NCI-H1048 (cell line): ENCODE results near the gene OR2AP1.
A peak's percentile ranks its signal among the peaks of the same experiment; 100 is the strongest.
"Not testable (repeated sequence)": the region's sequence is repeated elsewhere in the genome, so short reads cannot be mapped to it uniquely, and the experiment has no call there.

Experiments used
- DNase-seq: peaks from one replicate; lab custom pipeline; 2025; lab: John Stamatoyannopoulos, UW

Gene OR2AP1

DNA sequence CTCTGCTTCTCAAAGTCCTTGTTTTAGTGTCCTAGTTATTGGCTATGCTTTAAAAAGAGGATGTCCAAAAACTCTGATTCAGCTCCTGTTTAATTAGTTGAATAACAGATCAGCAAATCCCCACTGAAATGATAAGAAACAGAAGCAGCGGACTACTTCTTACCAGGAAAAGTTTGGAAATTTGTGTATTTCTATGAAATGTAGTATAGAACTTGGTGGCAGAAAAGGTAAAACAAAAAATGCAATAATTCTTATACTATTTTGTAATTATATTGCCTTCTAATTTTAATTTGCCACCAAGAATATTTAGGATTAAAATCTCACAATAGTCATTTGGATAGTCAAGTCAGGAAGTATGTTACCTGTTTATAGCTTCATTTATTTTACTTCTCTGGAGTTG is at the start of gene OR2AP1:
Gene OR2AP1, plus strand, starts transcription at position 301 of the 400 bp plus-strand sequence. CDS start 1,947 bp downstream, outside the sequence.
- DNase-seq, result no peak

DNA sequence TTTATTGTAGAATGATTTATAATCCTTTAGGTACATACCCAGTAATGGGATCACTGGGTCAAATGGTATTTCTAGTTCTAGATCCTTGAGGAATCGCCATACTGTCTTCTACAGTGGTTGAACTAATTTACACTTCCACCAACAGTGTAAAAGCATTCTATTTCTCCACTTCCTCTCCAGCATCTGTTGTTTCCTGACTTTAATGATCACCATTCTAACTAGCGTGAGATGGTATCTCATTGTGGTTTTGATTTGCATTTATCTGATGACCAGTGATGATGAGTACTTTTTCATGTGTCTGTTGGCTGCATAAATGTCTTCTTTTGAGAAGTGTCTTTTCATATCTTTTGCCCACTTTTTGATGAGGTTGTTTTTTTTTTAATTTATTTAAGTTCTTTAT is 24.0 kb upstream of the OR2AP1 start:
- DNase-seq, result not testable (repeated sequence)

DNA sequence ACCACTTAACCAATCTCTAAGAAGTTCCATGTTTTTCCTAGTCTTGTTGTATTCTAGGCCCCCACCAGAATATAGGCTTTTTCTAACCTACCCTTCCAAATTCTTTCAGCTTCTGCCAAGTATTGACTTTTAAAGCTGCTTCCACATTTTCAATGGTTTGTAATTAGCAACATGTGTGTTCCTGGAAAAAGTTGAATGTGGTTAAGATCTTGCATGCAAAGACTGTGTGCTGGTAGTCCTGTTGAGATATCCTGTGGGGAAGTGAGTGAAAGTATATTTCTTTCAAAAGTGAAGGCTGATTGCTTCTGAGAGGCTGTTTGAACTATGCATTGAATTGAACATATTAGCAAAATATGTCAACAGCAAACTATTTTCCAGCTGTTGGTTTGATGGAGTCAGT is 23.5 kb upstream of the OR2AP1 start:
- DNase-seq, result no peak

DNA sequence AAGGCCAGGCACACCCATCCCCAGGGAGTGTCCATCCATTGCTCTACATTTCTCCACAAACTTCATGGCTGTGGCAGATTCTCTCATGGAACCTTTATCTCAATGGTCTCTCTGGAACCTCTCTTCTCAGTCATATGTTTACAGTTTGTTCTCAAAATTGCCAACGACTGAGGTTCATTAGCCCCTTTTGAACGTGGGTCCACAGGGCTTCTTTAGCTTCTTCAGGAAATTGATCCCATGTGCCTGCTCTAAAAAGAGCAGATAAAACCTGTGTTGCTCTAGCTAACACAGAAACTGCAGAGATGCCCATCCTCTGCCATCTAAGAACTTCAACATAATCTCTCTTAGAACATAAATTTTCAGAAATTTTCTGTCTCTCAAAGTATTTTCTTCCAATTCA is 23.0 kb upstream of the OR2AP1 start, which contains the start of gene OR6C4:
Gene OR6C4, plus strand, starts transcription at position 301 of the 400 bp plus-strand sequence. CDS start 1,625 bp downstream, outside the sequence.
- no peak for DNase-seq

DNA sequence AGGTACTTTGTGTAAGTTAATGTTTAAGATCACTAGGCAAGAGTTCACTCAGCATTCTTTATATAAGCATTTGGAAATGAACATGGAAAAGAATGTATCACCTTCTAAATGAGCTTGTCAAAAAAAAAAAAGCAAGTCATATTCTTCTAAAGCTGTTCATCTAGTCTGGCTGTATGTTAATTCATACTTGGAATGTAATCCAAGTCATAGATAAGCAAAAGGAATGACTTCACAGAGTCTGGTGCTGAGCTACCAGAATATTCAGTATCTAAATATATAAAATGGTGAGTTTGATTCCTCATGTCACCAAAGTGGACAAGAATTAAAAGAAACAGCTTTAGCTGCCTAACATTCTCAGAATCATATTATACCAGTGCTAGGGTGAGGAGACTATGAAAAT is 18.0 kb upstream of the OR2AP1 start:
- DNase-seq, result no peak

DNA sequence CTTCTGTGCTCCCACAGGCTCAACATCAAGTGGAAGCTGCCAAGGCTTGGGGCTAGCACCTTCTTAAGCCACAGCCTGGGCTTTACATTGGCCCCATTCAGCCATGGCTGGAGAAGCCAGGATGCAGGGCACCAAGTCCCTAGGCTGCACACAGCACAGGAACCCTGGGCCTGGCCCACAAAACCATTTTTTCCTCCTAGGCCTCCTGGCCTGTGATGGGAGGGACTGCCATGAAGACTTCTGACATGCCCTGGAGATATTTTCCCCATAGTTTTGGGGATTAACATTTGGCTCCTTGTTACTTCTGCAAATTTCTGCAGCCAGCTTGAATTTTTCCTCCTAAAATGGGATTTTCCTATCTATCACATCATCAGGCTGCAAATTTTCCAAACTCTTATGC is 2.2 kb upstream of the OR2AP1 start:
- DNase-seq, result not testable (repeated sequence)

DNA sequence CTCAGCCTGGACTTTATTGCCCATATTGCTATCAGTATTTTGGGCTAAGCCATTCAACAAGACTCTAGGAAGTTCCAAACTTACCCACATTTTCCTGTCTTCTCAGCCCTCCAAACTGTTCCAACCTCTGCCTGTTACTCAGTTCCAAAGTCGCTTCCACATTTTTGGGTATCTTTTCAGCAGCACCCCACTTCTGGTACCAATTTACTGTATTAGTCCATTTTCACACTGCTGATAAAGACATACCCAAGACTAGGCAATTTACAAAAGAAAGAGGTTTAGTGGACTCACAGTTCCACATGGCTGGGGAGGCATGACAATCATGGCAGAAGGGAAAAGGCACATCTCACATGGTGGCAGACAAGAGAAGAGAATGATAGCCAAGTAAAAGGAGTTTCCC is 1.6 kb upstream of the OR2AP1 start:
- not testable (repeated sequence) for DNase-seq

DNA sequence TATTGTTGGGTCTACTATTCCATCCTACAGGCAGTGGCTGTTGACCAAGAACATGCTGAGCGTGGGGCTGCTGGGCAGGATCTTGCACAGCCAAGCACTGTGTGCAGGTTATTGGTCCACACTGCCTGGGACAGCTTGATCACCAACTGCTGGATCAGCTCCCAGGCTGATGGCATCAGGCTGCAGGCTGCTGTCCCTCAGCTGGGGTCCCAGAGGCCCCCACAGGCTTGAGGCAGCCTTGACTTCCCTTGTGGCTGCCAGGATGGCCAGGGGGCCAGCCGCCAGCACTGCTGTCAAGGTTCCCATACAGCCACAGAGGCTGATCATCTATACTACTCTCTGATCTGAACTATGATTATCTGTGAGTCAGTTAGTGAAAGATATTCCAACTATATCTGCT is 9.8 kb downstream of the OR2AP1 start:
- DNase-seq, result no peak

DNA sequence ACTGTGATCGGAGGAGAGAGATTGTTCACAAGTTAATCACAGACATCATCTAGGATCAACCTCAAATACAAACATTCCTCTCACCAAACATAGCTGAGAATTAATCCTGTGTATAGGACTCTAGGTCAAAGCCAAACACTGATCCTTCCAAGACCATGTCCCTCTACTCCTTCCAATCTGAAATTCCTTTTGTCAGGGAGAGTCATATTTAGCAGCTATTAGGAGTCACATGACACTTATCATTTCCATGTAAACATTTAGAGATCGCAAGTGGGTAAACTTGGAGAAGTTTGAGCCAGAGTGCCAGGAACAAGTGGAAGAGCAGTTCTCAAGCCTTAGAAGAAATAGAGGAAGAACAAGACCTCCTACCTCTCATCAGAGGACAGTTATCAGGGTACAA is 13.5 kb downstream of the OR2AP1 start:
- DNase-seq, result no peak

DNA sequence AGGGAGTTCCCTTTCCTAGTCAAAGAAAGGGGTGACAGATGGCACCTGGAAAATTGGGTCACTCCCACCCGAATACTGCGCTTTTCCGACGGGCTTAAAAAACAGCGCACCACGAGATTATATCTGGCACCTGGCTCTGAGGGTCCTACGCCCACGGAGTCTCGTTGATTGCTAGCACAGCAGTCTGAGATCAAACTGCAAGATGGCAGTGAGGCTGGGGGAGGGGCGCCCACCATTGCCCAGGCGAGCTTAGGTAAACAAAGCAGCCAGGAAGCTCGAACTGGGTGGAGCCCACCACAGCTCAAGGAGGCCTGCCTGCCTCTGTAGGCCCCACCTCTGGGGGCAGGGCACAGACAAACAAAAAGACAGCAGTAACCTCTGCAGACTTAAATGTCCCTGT is 17.9 kb downstream of the OR2AP1 start:
- DNase-seq, result not testable (repeated sequence)

DNA sequence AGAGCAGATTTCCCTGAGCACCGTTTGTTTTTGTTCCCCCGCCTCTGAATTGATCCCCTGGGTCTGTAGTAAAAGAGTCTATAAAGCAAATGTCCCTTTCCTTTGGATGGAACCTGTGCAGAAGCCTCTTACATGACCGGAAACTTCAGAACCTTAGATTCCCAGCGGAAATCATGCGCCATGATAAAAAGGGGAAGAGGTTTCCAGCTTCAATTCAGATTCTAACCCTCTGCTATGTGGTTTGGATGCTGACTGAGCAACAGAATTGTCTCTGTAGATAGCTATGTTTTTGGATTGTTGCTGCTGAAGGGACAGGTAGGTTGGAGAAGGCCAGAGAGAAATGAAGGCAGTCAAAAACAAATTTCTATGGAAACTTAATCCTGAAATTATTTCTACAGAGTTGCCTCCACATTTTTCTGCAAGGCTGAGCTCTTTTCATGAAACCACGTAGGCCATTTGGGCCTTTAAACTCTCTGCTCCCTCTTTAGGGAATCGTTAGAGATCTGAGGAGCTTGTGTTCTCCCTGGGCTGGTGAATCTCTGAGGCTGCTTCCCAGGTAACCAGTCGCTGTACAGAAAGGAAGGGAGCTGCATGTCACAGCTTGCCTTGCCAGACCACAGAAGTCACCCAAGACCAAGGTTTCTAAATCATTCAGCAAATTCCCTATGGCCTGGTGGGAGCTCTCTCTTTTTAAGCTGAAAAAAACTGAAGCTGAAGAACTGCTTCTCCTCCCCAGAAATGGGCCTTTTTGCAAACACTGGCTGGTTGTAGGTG is 35.7 kb downstream of the OR2AP1 start:
- no peak for DNase-seq

DNA sequence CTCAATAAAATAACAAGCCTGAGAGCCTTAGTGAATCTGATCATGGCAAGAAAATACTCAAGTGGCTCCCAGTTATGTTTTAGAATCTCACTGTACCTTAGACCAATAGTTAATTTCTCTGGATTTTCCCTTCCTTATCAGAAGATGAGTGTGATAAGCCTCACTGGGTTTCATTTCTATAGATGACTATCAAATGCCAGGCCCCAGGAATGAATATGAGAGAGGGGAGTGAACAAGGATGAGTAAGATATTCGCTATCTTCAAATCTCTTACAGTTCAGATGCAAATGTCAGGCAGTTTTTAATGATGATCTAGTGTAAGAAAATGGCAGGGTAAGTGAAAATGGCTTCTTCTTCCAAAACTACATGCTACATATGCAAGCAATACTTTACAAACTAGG is 38.3 kb downstream of the OR2AP1 start:
- DNase-seq, result no peak

DNA sequence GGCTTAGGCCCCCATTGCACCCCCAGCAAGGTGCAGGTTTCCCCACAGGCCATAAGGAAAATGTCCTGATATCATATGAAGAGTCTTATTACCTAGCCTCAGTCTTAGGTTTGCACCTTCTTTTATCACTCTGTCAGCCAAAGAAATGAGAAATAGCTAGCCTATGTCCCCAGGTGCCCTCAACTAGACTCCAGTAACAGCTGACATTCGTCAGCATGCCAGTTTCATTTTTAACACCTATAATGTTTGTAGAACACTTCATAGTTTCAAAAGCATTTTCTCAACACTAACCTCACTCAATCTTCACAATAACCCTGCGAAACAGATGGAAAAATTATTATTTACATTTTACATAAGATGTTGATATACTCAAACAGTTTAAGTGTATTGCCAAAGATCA is 40.4 kb downstream of the OR2AP1 start:
- DNase-seq, result no peak

DNA sequence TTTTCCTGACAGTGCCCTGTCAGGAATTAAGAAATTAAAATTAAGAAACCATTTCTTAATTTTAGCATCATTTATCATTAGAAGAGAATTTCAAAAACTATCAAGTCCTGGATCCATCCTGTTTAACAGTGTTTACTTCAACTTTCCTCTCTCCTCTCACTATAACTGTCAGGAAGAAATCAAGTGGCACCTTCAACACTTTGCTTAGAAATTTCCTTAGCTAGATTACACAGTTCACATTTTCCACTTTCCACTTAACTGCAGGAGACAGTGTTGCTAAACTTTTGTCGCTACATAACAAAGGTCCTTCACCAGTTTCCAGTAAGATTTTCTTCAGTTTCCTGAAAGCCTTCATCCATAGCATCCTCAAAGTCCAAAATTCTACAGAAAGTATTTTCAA is 42.5 kb downstream of the OR2AP1 start:
- no peak for DNase-seq

DNA sequence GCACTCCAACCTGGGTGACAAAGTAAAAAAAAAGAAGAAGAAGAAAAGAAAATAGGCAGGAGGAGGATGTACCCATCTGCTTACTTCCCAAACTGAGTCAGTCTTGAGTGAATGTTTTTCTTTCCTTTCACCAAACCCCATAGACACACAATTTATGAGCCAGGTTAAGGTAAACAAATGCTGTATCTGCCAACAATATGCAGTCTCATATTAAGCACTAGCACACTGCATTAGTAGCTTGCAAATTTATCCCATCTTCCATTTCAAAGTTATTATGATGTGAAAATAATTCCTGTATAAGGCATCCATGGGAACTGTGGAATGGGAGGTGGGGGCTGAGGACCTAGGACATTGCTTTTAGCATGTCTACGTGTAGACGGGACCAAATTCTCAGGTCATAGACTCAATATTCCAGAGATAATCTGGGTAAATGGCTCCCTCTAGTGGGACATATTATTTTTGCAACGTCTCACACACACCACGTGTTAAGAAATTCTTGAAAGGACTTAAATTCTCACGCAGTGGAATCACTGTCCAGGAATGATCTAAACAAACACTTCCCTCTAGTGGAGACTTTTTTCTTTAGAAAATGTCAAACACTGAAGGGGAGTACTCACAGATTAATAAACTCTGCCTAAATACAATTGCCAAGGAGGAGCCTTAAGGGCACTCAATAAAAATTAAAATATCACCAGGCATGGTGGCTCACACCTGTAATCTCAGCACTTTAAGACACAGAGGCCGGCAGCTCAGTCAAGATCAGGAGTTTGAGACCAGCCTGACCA is 47.3 kb downstream of the OR2AP1 start:
- DNase-seq, result peak; percentile 48

DNA sequence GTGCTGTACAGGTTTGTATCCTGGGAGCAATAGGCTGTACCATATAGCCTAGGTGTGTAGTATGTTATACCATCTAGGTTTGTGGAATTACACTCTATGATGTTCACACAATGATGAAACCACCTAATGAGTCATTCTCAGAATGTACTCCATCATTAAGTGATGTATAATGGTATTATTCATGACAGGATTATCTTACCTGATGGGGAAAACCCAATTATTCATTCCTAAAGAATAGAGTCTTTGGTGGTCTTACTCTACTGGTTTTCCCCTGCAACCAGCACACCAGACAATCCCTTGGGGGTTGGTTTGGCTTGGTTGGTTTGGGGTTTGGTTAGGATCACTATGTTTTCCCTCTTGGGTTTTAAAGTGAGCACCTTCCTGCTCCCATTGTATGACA is 51.8 kb downstream of the OR2AP1 start:
- DNase-seq, result no peak
